K562 (cell line): Measurements from ENCODE around the gene SLC3A2. TPM values are rescaled to one million over a fixed set of nuclear protein-coding genes. Genes with fewer than 3 reads are reported as not detected.

ENCODE experiments used
- ARID2 ChIP-seq: fragments of 450-650 bp; IDR thresholded peaks from 2 replicates; pipeline ENCODE4 v1.6.1; 2017; ENCODE audit warnings: antibody characterized with exemption, mild to moderate bottlenecking
- BRD9 ChIP-seq: fragments of 450-650 bp; IDR thresholded peaks from 2 replicates; pipeline ENCODE4 v1.6.1; 2018; ENCODE audit warnings: low read depth; ENCODE audit not compliant: partially characterized antibody
- CTCF ChIP-seq, 3 experiments: IDR thresholded peaks in 2 of 3; conservative IDR thresholded peaks in 1 of 3; 2 replicates each; pipeline ENCODE4 v1.5.1; 2011 to 2012; ENCODE audit warnings: low read length in 3 of 3, mild to moderate bottlenecking in 3 of 3, control low read depth in 2 of 3, improper control_type of control experiment in 1 of 3, inconsistent platforms in 1 of 3, low read depth in 1 of 3, mixed read lengths in 1 of 3, moderate library complexity in 1 of 3; ENCODE audit not compliant: insufficient read depth in 2 of 3
- ESRRA ChIP-seq: fragments of 450-650 bp; IDR thresholded peaks from 2 replicates; pipeline ENCODE4 v1.6.1; 2014; ENCODE audit warnings: low read depth, mild to moderate bottlenecking, moderate library complexity, borderline replicate concordance
- ESRRB ChIP-seq: fragments of 250-450 bp; sonication (Bioruptor Pico); IDR thresholded peaks from 2 replicates; pipeline ENCODE4 v1.5.0; 2020; ENCODE audit warnings: mild to moderate bottlenecking, moderate library complexity, borderline replicate concordance
- FOXA1 ChIP-seq: fragments of 450-650 bp; IDR thresholded peaks from 2 replicates; pipeline ENCODE4 v1.6.1; 2016; ENCODE audit warnings: mild to moderate bottlenecking, borderline replicate concordance
- GABPA ChIP-seq: fragments of 200-800 bp; sonication (Bioruptor generic); conservative IDR thresholded peaks from 2 replicates; pipeline ENCODE4 v1.6.1; 2016; ENCODE audit warnings: low read depth, missing genetic modification characterization, missing compliant biosample characterization
- HOXB6 ChIP-seq: fragments of 250-450 bp; sonication (Bioruptor Pico); IDR thresholded peaks from 2 replicates; pipeline ENCODE4 v1.5.1; 2022; ENCODE audit warnings: mild to moderate bottlenecking, borderline replicate concordance
- KLF16 ChIP-seq: IDR thresholded peaks from 2 replicates; pipeline ENCODE4 v1.6.1; 2016; ENCODE audit warnings: antibody characterized with exemption
- LARP7 ChIP-seq: fragments of 450-650 bp; IDR thresholded peaks from 2 replicates; pipeline ENCODE4 v1.6.1; 2016
- MYBL2 ChIP-seq, 2 experiments: fragments of 450-650 bp in 1 of 2; sonication (generic) in 1 of 2; formaldehyde crosslinking in 1 of 2; IDR thresholded peaks; 2 replicates each; pipeline versions ENCODE4 v1.6.1 to v1.8.1; 2017 to 2022; ENCODE audit warnings: borderline replicate concordance in 1 of 2, inconsistent platforms in 1 of 2, low read depth in 1 of 2, mild to moderate bottlenecking in 1 of 2, missing genetic modification reagents in 1 of 2, moderate library complexity in 1 of 2
- RAD21 ChIP-seq, 2 experiments: fragments of 250-450 bp in 1 of 2; fragments of 450-650 bp in 1 of 2; sonication (Bioruptor Pico) in 1 of 2; formaldehyde crosslinking in 1 of 2; IDR thresholded peaks in 1 of 2; conservative IDR thresholded peaks in 1 of 2; 2 replicates each; pipeline versions ENCODE4 v1.4.0 to v1.8.0; 2020 to 2022; ENCODE audit warnings: mild to moderate bottlenecking in 2 of 2, moderate library complexity in 1 of 2
- RB1 ChIP-seq: fragments of 450-650 bp; IDR thresholded peaks from 2 replicates; pipeline ENCODE4 v1.6.1; 2017; ENCODE audit warnings: low read depth, mild to moderate bottlenecking
- REST ChIP-seq, 2 experiments: fragments of 450-650 bp; formaldehyde crosslinking in 1 of 2; IDR thresholded peaks; 2 replicates each; pipeline versions ENCODE4 v1.4.0 to v1.6.1; 2014 to 2020; ENCODE audit warnings: mild to moderate bottlenecking in 2 of 2, borderline replicate concordance in 1 of 2, low read depth in 1 of 2
- SIX5 ChIP-seq, 2 experiments: IDR thresholded peaks; 2 replicates each; pipeline ENCODE4 v1.6.1; 2011; ENCODE audit warnings: low read length in 2 of 2, borderline replicate concordance in 1 of 2, low read depth in 1 of 2, mild to moderate bottlenecking in 1 of 2, moderate library complexity in 1 of 2; ENCODE audit not compliant: insufficient read depth in 1 of 2
- ZNF316 ChIP-seq: fragments of 450-650 bp; IDR thresholded peaks from 2 replicates; pipeline ENCODE4 v1.6.1; 2016
- ZNF589 ChIP-seq: fragments of 200-800 bp; sonication (Bioruptor generic); IDR thresholded peaks from 2 replicates; pipeline ENCODE4 v1.6.1; 2016; ENCODE audit warnings: low read depth, missing genetic modification characterization, missing compliant biosample characterization
- ZNF696 ChIP-seq: fragments of 250-450 bp; sonication (Bioruptor Pico); conservative IDR thresholded peaks from 2 replicates; pipeline ENCODE4 v1.4.0; 2020; ENCODE audit warnings: mild to moderate bottlenecking, moderate library complexity
- polyA plus RNA-seq, 8 experiments: library from polyadenylated mRNA; depleted of rRNA in 4 of 8; stranded (reverse) in 5 of 8; unstranded in 3 of 8; fragments of >200 nt; fragmentation: Nextera tagmentation in 2 of 8; fragmentation: Illumina TruSeq in 1 of 8; extraction: Ambion mirVana in 2 of 8; extraction: Trizol in 1 of 8; gene quantifications; 2 replicates each; pipeline versions ENCODE4 v1.2.1 to v1.2.3, GENCODE V29; 2011 to 2014; ENCODE audit warnings: inconsistent platforms in 1 of 8, missing spikeins in 1 of 8
- total RNA-seq, 7 experiments: library from RNA; depleted of rRNA in 6 of 7; stranded (reverse); fragments of >200 nt in 6 of 7; fragmentation: Illumina TruSeq in 2 of 7; extraction: Trizol in 2 of 7; gene quantifications; 2 replicates each; pipeline versions ENCODE4 v1.2.1 to v1.2.3, GENCODE V29; 2011 to 2021; ENCODE audit warnings: low replicate concordance in 1 of 7

Gene SLC3A2
- total and polyA plus RNA-seq, 9 of the 15 experiments (the other 6 are each of a cell fraction or from before 2014, with no cell fraction given) = 20.0 to 296 (median 214) TPM

- TF ChIP-seq CTCF (IDR thresholded peaks at IDR 0.05 in 2 of 3, conservative IDR thresholded peaks at IDR 0.05 in 1 of 3; ENCODE audit: insufficient read depth in 2 of 3, low read depth in 1 of 3, low read length in 3 of 3) (peak; percentile 99), ZNF696 (no peak), HOXB6 (CRISPR knock-in tag) (no peak), GABPA (tag) (no peak), RAD21 (CRISPR knock-in tag; conservative IDR thresholded peaks at IDR 0.05 in 1 of 2, IDR thresholded peaks at IDR 0.05 in 1 of 2) (peak; percentile 93 to 97), ZNF589 (no peak), ZNF316 (no peak), SIX5 (IDR thresholded peaks at IDR 0.05; ENCODE audit: borderline replicate concordance in 1 of 2, insufficient read depth in 1 of 2, low read depth in 1 of 2, low read length in 2 of 2) (no peak), FOXA1 (no peak), ARID2 (peak; percentile 82), BRD9 (no peak), KLF16 (peak; percentile 68), MYBL2 (IDR thresholded peaks at IDR 0.05; ENCODE audit: low read depth) (no peak), MYBL2 (CRISPR knock-in tag; IDR thresholded peaks at IDR 0.05; ENCODE audit: borderline replicate concordance) (no peak), REST (IDR thresholded peaks at IDR 0.05; ENCODE audit: borderline replicate concordance) (peak; percentile 82), REST (CRISPR knock-in tag; IDR thresholded peaks at IDR 0.05; ENCODE audit: low read depth) (no peak), ESRRA (peak; percentile 32; the same call in 1 of the 2 replicates), LARP7 (no peak), RB1 (peak; percentile 36; the same call in 1 of the 2 replicates), ESRRB (CRISPR knock-in tag) (no peak)
Observed at GRCh38 chr11:62905927-62906531, 25.3 kb downstream of the SLC3A2 start (continued).
